Endothelial cell (in vitro differentiated cells): Measurements from ENCODE around the gene KIAA1755. TPM values are rescaled to one million over a fixed set of nuclear protein-coding genes. Genes with fewer than 3 reads are reported as not detected.

Experiments
- DNase-seq: peaks from one replicate; pipeline ENCODE4 v3.0.0; 2021; ENCODE audit warnings: low spot score
- H3K27ac Mint-ChIP-seq: one replicate; pipeline ENCODE4 v1.8.0; 2021; ENCODE audit warnings: mixed read lengths, inconsistent platforms; ENCODE audit not compliant: unreplicated experiment
- H3K27me3 Mint-ChIP-seq: one replicate; pipeline ENCODE4 v1.8.0; 2021; ENCODE audit warnings: mild to moderate bottlenecking, moderate library complexity, mixed read lengths, inconsistent platforms; ENCODE audit not compliant: unreplicated experiment
- H3K36me3 Mint-ChIP-seq: one replicate; pipeline ENCODE4 v1.8.0; 2021; ENCODE audit warnings: mild to moderate bottlenecking, low read depth, mixed read lengths, inconsistent platforms; ENCODE audit not compliant: unreplicated experiment
- H3K4me1 Mint-ChIP-seq: one replicate; pipeline ENCODE4 v1.8.0; 2021; ENCODE audit warnings: mild to moderate bottlenecking, mixed read lengths, inconsistent platforms; ENCODE audit not compliant: unreplicated experiment
- H3K4me3 Mint-ChIP-seq: one replicate; pipeline ENCODE4 v1.8.0; 2021; ENCODE audit warnings: mild to moderate bottlenecking, mixed read lengths, inconsistent platforms; ENCODE audit not compliant: unreplicated experiment
- H3K9me3 Mint-ChIP-seq: one replicate; pipeline ENCODE4 v1.8.0; 2021; ENCODE audit warnings: mixed read lengths, inconsistent platforms; ENCODE audit not compliant: unreplicated experiment
- CTCF ChIP-seq: fragments of 200-600 bp; sonication (generic); IDR thresholded peaks from one replicate; pipeline ENCODE4 v1.5.0; 2021; ENCODE audit warnings: antibody characterized with exemption; ENCODE audit not compliant: unreplicated experiment
- total RNA-seq: library from RNA; stranded (reverse); fragmentation: NEBNext Ultra II Directional; extraction: Animal tissue kit (Norgen Biotek cat#: 25700); gene quantifications from one replicate; pipeline ENCODE4 v1.2.1, GENCODE V29; 2021; ENCODE audit not compliant: unreplicated experiment

Gene KIAA1755
- total RNA-seq, 1 donor from 2014 or later: not detected

DNA sequence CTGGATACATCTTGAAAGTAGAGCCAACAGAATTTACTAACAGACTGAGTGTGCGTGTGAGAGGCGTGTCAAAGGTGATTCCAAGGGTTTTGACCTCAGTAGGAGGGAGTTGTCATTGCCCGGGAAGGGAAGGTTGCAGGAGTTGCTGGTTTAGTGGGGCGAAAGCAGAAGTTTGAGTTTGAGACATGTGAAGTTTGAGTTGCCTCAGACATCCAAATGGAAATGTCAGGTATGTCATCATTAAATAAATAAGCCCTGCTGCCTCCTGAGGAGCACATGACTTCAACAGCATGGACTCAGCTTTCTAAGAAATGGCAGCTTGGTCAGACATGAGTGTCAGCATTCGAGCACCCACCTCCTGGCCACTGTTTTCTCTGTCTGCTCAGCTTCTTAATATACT is 68.9 kb downstream of the KIAA1755 start:
- H3K27ac Mint-ChIP-seq: no peak overlapping the region
- no peaks in the 10 kb centered on the region for H3K36me3 Mint-ChIP-seq
- H3K27me3 Mint-ChIP-seq: peaks cover 8% of the 10 kb centered on the region
- H3K4me1 Mint-ChIP-seq: peaks cover 8% of the 10 kb centered on the region
- TF ChIP-seq CTCF: no peak
- H3K9me3 Mint-ChIP-seq: no peaks in the 10 kb centered on the region
- no peak overlapping the region for H3K4me3 Mint-ChIP-seq
- no peak for DNase-seq

- DNase-seq: no peak
- H3K9me3 Mint-ChIP-seq: no peaks in the 10 kb centered on the region
- peaks cover 8% of the 10 kb centered on the region for H3K4me1 Mint-ChIP-seq
- no peak for TF ChIP-seq CTCF
- H3K27me3 Mint-ChIP-seq: peaks cover 8% of the 10 kb centered on the region
- H3K4me3 Mint-ChIP-seq: no peak overlapping the region
- H3K36me3 Mint-ChIP-seq: no peaks in the 10 kb centered on the region
- no peak overlapping the region for H3K27ac Mint-ChIP-seq
Measured at GRCh38 chr20:38190936-38191371, 69.6 kb downstream of the KIAA1755 start.

- Mint-ChIP-seq H3K27me3 (peaks cover 4% of the 10 kb centered on the region), H3K36me3 (no peaks in the 10 kb centered on the region), H3K4me3 (peak overlapping the region; percentile 28), H3K27ac (no peak overlapping the region), H3K9me3 (no peaks in the 10 kb centered on the region), H3K4me1 (peaks cover 4% of the 10 kb centered on the region)
- TF ChIP-seq CTCF: no peak
- DNase-seq: no peak
Measured at GRCh38 chr20:38190166-38190565, 70.4 kb downstream of the KIAA1755 start.

DNA sequence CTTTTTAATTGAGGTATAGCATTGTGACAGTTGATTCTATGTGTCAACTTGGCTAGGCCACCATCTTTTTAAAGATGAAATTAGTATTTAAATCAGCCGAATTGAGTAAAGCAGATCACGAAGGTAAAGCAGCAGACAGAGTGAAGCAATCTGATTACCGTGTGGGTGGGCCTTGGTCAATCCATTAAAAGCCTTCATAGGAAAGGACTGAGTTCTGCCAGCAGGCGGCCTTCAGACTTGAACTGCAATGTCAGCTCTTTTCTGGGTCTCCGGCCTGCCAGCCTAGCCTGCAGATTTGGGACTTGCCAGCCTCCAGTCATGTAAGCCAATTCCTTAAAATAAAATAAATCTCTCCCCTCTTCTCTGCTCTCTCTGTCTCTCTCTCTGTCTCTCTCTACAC is 73.0 kb downstream of the KIAA1755 start:
- Mint-ChIP-seq H3K4me3 (no peak overlapping the region), H3K4me1 (no peaks in the 10 kb centered on the region), H3K9me3 (no peaks in the 10 kb centered on the region), H3K27ac (no peak overlapping the region), H3K27me3 (no peaks in the 10 kb centered on the region), H3K36me3 (no peaks in the 10 kb centered on the region)
- DNase-seq: no peak
- TF ChIP-seq CTCF: no peak

GRCh38 chr20:38186788-38187221 is 73.7 kb downstream of the KIAA1755 start:
- no peak for TF ChIP-seq CTCF
- H3K9me3 Mint-ChIP-seq: no peaks in the 10 kb centered on the region
- no peaks in the 10 kb centered on the region for H3K4me1 Mint-ChIP-seq
- H3K36me3 Mint-ChIP-seq: no peaks in the 10 kb centered on the region
- DNase-seq: no peak
- H3K27ac Mint-ChIP-seq: no peak overlapping the region
- H3K4me3 Mint-ChIP-seq: no peak overlapping the region
- H3K27me3 Mint-ChIP-seq: no peaks in the 10 kb centered on the region
